Measurements from ENCODE around the gene STAG3. TPM values are rescaled to one million over a fixed set of nuclear protein-coding genes. Genes with fewer than 3 reads are reported as not detected.

The STAG3 gene
- total and polyA plus RNA-seq, 2 of the 8 experiments (the other 6 are each of a cell fraction or from before 2014, with no cell fraction given): 1.3 to 3.3 TPM

DNA sequence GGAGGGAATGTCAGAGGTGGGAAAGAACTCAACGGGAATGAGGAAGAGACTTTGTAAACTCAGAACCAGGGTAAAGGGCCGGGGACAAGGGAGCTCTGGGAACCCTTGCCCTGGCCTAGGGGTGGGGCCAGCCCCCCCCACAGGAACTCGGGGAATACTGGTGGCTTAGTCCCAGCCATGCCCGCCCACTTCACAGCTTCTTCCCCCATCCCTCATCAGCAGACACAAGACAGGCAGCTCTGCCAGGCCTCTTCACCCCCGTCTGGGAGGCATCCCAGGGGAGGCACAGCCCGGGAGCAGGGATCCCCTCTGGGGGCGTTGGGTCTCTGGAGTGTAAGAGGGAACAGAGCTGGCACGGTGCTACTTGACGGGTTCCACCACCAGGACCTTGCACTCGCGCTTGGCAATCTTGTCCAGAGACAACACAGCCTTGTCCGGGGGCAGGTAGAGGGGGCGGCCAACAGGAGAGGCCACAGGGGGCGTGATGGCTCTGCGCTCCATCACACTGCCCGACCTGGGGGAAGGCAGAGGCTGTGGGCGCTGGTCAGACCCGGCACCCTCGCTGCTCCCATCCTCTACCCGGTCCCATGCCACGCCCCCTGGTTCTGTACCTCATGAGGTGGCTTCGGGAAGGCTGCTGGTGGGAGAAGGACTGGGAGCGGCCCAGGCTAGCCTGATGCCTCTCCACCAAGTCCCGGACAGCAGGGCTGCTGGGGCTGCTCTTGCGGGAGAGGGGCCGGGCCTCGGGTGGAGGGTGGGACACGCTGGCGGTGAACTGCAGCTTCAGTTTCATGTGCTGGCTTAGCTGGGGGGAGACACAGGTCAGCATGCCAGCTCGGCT lies 22.8 kb upstream of the STAG3 start:
- no peaks in the 10 kb centered on the region; the same call in none of the 2 replicates for H3K79me1 ChIP-seq (ENCODE audit: low read depth, low read length)
- no peak overlapping the region for H2BK12ac ChIP-seq (ENCODE audit: low read depth, low read length)
- TF ChIP-seq POLR2A (IDR thresholded peaks at IDR 0.05; ENCODE audit: control extremely low read depth in 1 of 2, low read depth in 2 of 2, low read length in 2 of 2) (peak in 1 of 2 experiments; percentile 43; a peak in 1 of 3 replicates), SIX5 (IDR thresholded peaks at IDR 0.05; ENCODE audit: low read depth, low read length) (no peak)
- no peak overlapping the region for H3K4me2 ChIP-seq (ENCODE audit: insufficient read depth in 1 of 2, low read depth in 2 of 2, low read length in 2 of 2)
- POLR2A ChIA-PET (ENCODE audit: partially characterized antibody): interaction anchor here (0.6 to 9.9 kb wide), 13 partner anchors 11 to 275 kb away, joined by 3 to 145 read pairs (median 4); partner anchors contain the start of genes AP4M1, GAL3ST4, GPC2 and MBLAC1
- H3K23me2 ChIP-seq (ENCODE audit: low read depth, low read length): peaks cover 6% of the 10 kb centered on the region
- no peak overlapping the region; the same call in 1 of the 2 replicates for H2BK5ac ChIP-seq (ENCODE audit: low read depth, low read length)
- H3K27ac ChIP-seq (ENCODE audit: low read depth, low read length): no peak overlapping the region; the same call in 1 of the 2 replicates
- H2BK120ac ChIP-seq (replicated peaks; ENCODE audit: low read depth, low read length): no peak overlapping the region
- H3K18ac ChIP-seq (ENCODE audit: extremely low read depth, low read length): no peak overlapping the region
- H2BK15ac ChIP-seq (ENCODE audit: low read length): no peak overlapping the region
- FAIRE-seq (no peak), DNase-seq (ENCODE audit: low read depth in 1 of 2, low spot score in 2 of 2) (no peak)
- H3K27me3 ChIP-seq (replicated peaks in 1 of 4; ENCODE audit: control insufficient read depth in 3 of 4, extremely low read depth in 1 of 4, insufficient read depth in 3 of 4, low read length in 3 of 4): no peaks in the 10 kb centered on the region
- H3K4ac ChIP-seq (replicated peaks; ENCODE audit: insufficient read length, low read depth, low read length): no peak overlapping the region
- H3K9me3 ChIP-seq (ENCODE audit: insufficient read depth in 2 of 2, low read depth in 1 of 2, low read length in 1 of 2): no peaks in the 10 kb centered on the region
- no peak overlapping the region for H3K56ac ChIP-seq (replicated peaks; ENCODE audit: insufficient read length, low read depth, low read length)
- H2AFZ ChIP-seq (ENCODE audit: low read length): no peak overlapping the region
- no peak overlapping the region for H4K91ac ChIP-seq (replicated peaks; ENCODE audit: insufficient read length, low read length)
- peaks cover 8 to 47% (median 26%) of the 10 kb centered on the region in 4 experiments for H3K36me3 ChIP-seq (ENCODE audit: control insufficient read depth in 2 of 4, insufficient read depth in 4 of 4, low read length in 3 of 4)
- peaks cover 14 to 32% of the 10 kb centered on the region in 2 experiments for H4K20me1 ChIP-seq (replicated peaks in 1 of 2; ENCODE audit: control insufficient read depth in 1 of 2, insufficient read depth in 2 of 2, low read length in 2 of 2)
- no peak overlapping the region for H3K23ac ChIP-seq (ENCODE audit: insufficient read length)
- H3K4me3 ChIP-seq (ENCODE audit: extremely low read depth in 1 of 4, insufficient read depth in 2 of 4, low read depth in 3 of 4, low read length in 4 of 4): no peak overlapping the region
- no peak overlapping the region for H4K8ac ChIP-seq (ENCODE audit: extremely low read depth, insufficient read depth, low read length)
- H4K5ac ChIP-seq (ENCODE audit: insufficient read length, low read depth, low read length): no peak overlapping the region
- H2AK5ac ChIP-seq (ENCODE audit: low read depth, low read length): no peak overlapping the region
- 90% methylated on average over 26 of the region's 30 CpGs; no CpG with 5 or more reads in 1 of the 2 experiments for WGBS, 2 experiments (ENCODE audit: extremely low coverage in 1 of 2, insufficient coverage in 1 of 2, insufficient read length in 1 of 2, insufficient replicate concordance in 2 of 2, low coverage in 1 of 2, low lambda C conversion rate in 2 of 2, missing lambda C conversion rate in 1 of 2)
- peaks cover 0 to 7% of the 10 kb centered on the region in 2 experiments; a peak in 2 of 4 replicates for H3K79me2 ChIP-seq (ENCODE audit: control insufficient read depth in 1 of 2, insufficient read depth in 2 of 2, low read length in 2 of 2)
- H2BK20ac ChIP-seq (ENCODE audit: low read length): no peak overlapping the region
- H3K9ac ChIP-seq (replicated peaks in 1 of 4; ENCODE audit: extremely low read depth in 1 of 4, low read depth in 3 of 4, low read length in 3 of 4): no peak overlapping the region
- CTCF ChIA-PET (ENCODE audit: partially characterized antibody): interaction anchor here (7.9 kb wide), 1 partner anchor 21 kb away, joined by 83 read pairs; no protein-coding TSS in a partner anchor
- H3K4me1 ChIP-seq (replicated peaks in 1 of 4; ENCODE audit: control insufficient read depth in 3 of 4, insufficient read depth in 4 of 4, low read length in 3 of 4): peaks cover 0 to 12% (median 8%) of the 10 kb centered on the region in 4 experiments; a peak in 5 of 7 replicates
- H3K14ac ChIP-seq (ENCODE audit: insufficient read length): no peak overlapping the region

Measured in H1 (cell line).